ENCODE measurements around the gene PHLDA1. TPM values are rescaled to one million over a fixed set of nuclear protein-coding genes. Genes with fewer than 3 reads are reported as not detected.

Gene PHLDA1
- total RNA-seq, 1 experiment from 2014 or later, result 34.9 TPM

- H3K9me3 Mint-ChIP-seq, result no peaks in the 10 kb centered on the region
- no peaks in the 10 kb centered on the region for H3K27me3 Mint-ChIP-seq (ENCODE audit: low read depth)
- H3K36me3 Mint-ChIP-seq, result no peaks in the 10 kb centered on the region
- ATAC-seq, result no peak
- H3K27ac Mint-ChIP-seq, result no peak overlapping the region
- no peak for DNase-seq (ENCODE audit: low spot score)
- peaks cover 22% of the 10 kb centered on the region for H3K4me1 Mint-ChIP-seq
- TF ChIP-seq ATF6 (CRISPR knock-in tag; IDR thresholded peaks at IDR 0.05) (no peak), SMAD4 (CRISPR knock-in tag; IDR thresholded peaks at IDR 0.05) (no peak), TP53 (CRISPR knock-in tag; IDR thresholded peaks at IDR 0.05) (no peak), HMGA2 (CRISPR knock-in tag; IDR thresholded peaks at IDR 0.05) (no peak), ESRRA (CRISPR knock-in tag; IDR thresholded peaks at IDR 0.05; ENCODE audit: borderline replicate concordance) (no peak), SMAD3 (CRISPR knock-in tag; IDR thresholded peaks at IDR 0.05; ENCODE audit: borderline replicate concordance) (no peak)
- ChIA-PET CTCF (no interaction called here), POLR2A (interaction anchor here (0.5 kb wide), 1 partner anchor 31 kb away, joined by 3 read pairs; no protein-coding TSS in a partner anchor)
- no peak overlapping the region for H3K4me3 Mint-ChIP-seq
Measured at GRCh38 chr12:75996861-75997447, 34.6 kb downstream of the PHLDA1 start.

- POLR2A ChIA-PET, result no interaction called here
- CTCF ChIA-PET, result no interaction called here
- H3K27ac Mint-ChIP-seq, result no peak overlapping the region
Measured at GRCh38 chr12:75995691-75996090, 35.9 kb downstream of the PHLDA1 start.

More at GRCh38 chr12:75995691-75996090, 35.9 kb downstream of the PHLDA1 start:
- DNase-seq (ENCODE audit: low spot score), result no peak
- H3K27me3 Mint-ChIP-seq (ENCODE audit: low read depth), result no peaks in the 10 kb centered on the region
- no peak for TF ChIP-seq ZSCAN18 (CRISPR knock-in tag; IDR thresholded peaks at IDR 0.05)
- no peak for TF ChIP-seq FOXP1 (CRISPR knock-in tag; IDR thresholded peaks at IDR 0.05; ENCODE audit: borderline replicate concordance)
- no peak for TF ChIP-seq SP1 (CRISPR knock-in tag; conservative IDR thresholded peaks at IDR 0.05)
- TF ChIP-seq ERG (CRISPR knock-in tag; IDR thresholded peaks at IDR 0.05), result no peak
- TF ChIP-seq CTCF (IDR thresholded peaks at IDR 0.05), result no peak
- no peak for TF ChIP-seq STAT6 (CRISPR knock-in tag; conservative IDR thresholded peaks at IDR 0.05; ENCODE audit: low read depth)
- no peak for ATAC-seq
- H3K9me3 Mint-ChIP-seq, result no peaks in the 10 kb centered on the region
- peaks cover 25% of the 10 kb centered on the region for H3K4me1 Mint-ChIP-seq
- no peaks in the 10 kb centered on the region for H3K36me3 Mint-ChIP-seq
- H3K4me3 Mint-ChIP-seq, result no peak overlapping the region

All from WTC11 (cell line).